GM23248 (cell line): ENCODE results near the gene LHX3. TPM values are rescaled to one million over a fixed set of nuclear protein-coding genes. Genes with fewer than 3 reads are reported as not detected.
A peak's percentile ranks its signal among the peaks of the same experiment; 100 is the strongest.

Experiments used
- DNase-seq: peaks from one replicate; pipeline ENCODE4 v3.0.0-alpha.2; 2015
- H2AFZ ChIP-seq: fragments of 200-600 bp; sonication (generic); 2 replicates; pipeline ENCODE4 v1.6.1; 2016; ENCODE audit warnings: antibody characterized with exemption
- H3F3A ChIP-seq: fragments of 200-600 bp; sonication (generic); 2 replicates; pipeline ENCODE4 v1.6.1; 2016; ENCODE audit warnings: mild to moderate bottlenecking, antibody characterized with exemption, mixed run types; ENCODE audit not compliant: insufficient read depth
- H3K27ac ChIP-seq: fragments of 200-600 bp; sonication (generic); 2 replicates; pipeline ENCODE4 v1.5.1; 2016; ENCODE audit warnings: mild to moderate bottlenecking
- H3K27me3 ChIP-seq: fragments of 200-600 bp; sonication (generic); replicated peaks from 2 replicates; pipeline ENCODE4 v1.6.1; 2016; ENCODE audit warnings: mild to moderate bottlenecking; ENCODE audit not compliant: insufficient read depth
- H3K36me3 ChIP-seq: fragments of 200-600 bp; sonication (generic); 2 replicates; pipeline ENCODE4 v1.6.1; 2016; ENCODE audit warnings: low read depth, mild to moderate bottlenecking
- H3K4me1 ChIP-seq: fragments of 200-600 bp; sonication (generic); 2 replicates; pipeline ENCODE4 v1.6.1; 2016; ENCODE audit warnings: mild to moderate bottlenecking; ENCODE audit not compliant: insufficient read depth
- H3K4me2 ChIP-seq: fragments of 200-600 bp; sonication (generic); one replicate; pipeline ENCODE4 v1.6.1; 2016; ENCODE audit warnings: mild to moderate bottlenecking; ENCODE audit not compliant: unreplicated experiment
- H3K4me3 ChIP-seq: fragments of 200-600 bp; sonication (generic); 2 replicates; pipeline ENCODE4 v1.5.1; 2016; ENCODE audit warnings: mild to moderate bottlenecking
- H3K79me2 ChIP-seq: fragments of 200-600 bp; sonication (generic); 2 replicates; pipeline ENCODE4 v1.6.1; 2016; ENCODE audit warnings: mild to moderate bottlenecking; ENCODE audit not compliant: insufficient read depth
- H3K9ac ChIP-seq: fragments of 200-600 bp; sonication (generic); 2 replicates; pipeline ENCODE4 v1.6.1; 2016; ENCODE audit warnings: mild to moderate bottlenecking
- H3K9me2 ChIP-seq: fragments of 200-600 bp; sonication (generic); 2 replicates; pipeline ENCODE4 v1.6.1; 2016; ENCODE audit warnings: mixed run types, mild to moderate bottlenecking, moderate library complexity; ENCODE audit not compliant: insufficient read depth
- H3K9me3 ChIP-seq: fragments of 200-600 bp; sonication (generic); one replicate; pipeline ENCODE4 v1.6.1; 2017; ENCODE audit warnings: low read depth
- H4K20me1 ChIP-seq: fragments of 200-600 bp; sonication (generic); 2 replicates; pipeline ENCODE4 v1.6.0; 2016; ENCODE audit not compliant: insufficient read depth
- EZH2 ChIP-seq: fragments of 200-600 bp; sonication (generic); IDR thresholded peaks from 2 replicates; pipeline ENCODE4 v1.6.1; 2018; ENCODE audit warnings: antibody characterized with exemption, mild to moderate bottlenecking; ENCODE audit not compliant: insufficient read depth, poor library complexity, severe bottlenecking
- EZH2phosphoT487 ChIP-seq: fragments of 200-600 bp; sonication (generic); IDR thresholded peaks from 2 replicates; pipeline ENCODE4 v1.6.1; 2018; ENCODE audit warnings: antibody characterized with exemption, moderate library complexity, mild to moderate bottlenecking, low read depth; ENCODE audit not compliant: insufficient read depth
- WGBS, 2 experiments: methylation state at CpG; one replicate each; pipeline ENCODE4 v1.1.6; 2015 to 2017; ENCODE audit warnings: low lambda C conversion rate in 2 of 2, low coverage in 1 of 2; ENCODE audit errors: missing lambda C conversion rate in 2 of 2; 5-methylcytosine and 5-hydroxymethylcytosine counted together
- in situ Hi-C: fragments of 300-500 bp; cut with MboI; formaldehyde crosslinking; loops from 2 replicates; pipeline ENCODE4 v1.15.0; 2020
- polyA plus RNA-seq: library from polyadenylated mRNA; unstranded; fragments of >200 nt; fragmentation: Nextera tagmentation; extraction: Ambion mirVana; gene quantifications from 2 replicates; pipeline ENCODE4 v1.2.1, GENCODE V29; 2016
- total RNA-seq: library from RNA; depleted of rRNA; stranded (reverse); fragments of >200 nt; shearing (Covaris generic); gene quantifications from 2 replicates; pipeline ENCODE4 v1.2.3, GENCODE V29; 2014

LHX3 gene
- total and polyA plus RNA-seq, 2 experiments from 2014 or later: not detected

- DNase-seq: no peak
- Histone ChIP-seq H2AFZ (no peak overlapping the region), H3K27me3 (peaks cover 84% of the 10 kb centered on the region), H3K36me3 (no peaks in the 10 kb centered on the region), H4K20me1 (no peaks in the 10 kb centered on the region), H3K9me2 (no peaks in the 10 kb centered on the region), H3K9ac (no peak overlapping the region), H3K4me1 (no peaks in the 10 kb centered on the region), H3F3A (no peaks in the 10 kb centered on the region), H3K79me2 (no peaks in the 10 kb centered on the region), H3K27ac (no peak overlapping the region), H3K4me3 (no peak overlapping the region), H3K9me3 (no peaks in the 10 kb centered on the region), H3K4me2 (no peak overlapping the region)
- 0 out of 2 replicates have a peak, but pooled peaks have one; percentile 66 for TF ChIP-seq EZH2phosphoT487
- peak; percentile 19 for TF ChIP-seq EZH2
- in situ Hi-C loops: no loop called here
- WGBS, 2 experiments: 0 to 2% methylated on average over 16 of the region's 16 CpGs
Observed at GRCh38 chr9:136196404-136197083, 8.4 kb downstream of the LHX3 start.

- H3F3A ChIP-seq: no peaks in the 10 kb centered on the region
- H3K9ac ChIP-seq: no peak overlapping the region
- DNase-seq: no peak
- H2AFZ ChIP-seq: no peak overlapping the region
- no peak overlapping the region for H3K4me2 ChIP-seq
- no peaks in the 10 kb centered on the region for H3K9me2 ChIP-seq
- no peaks in the 10 kb centered on the region for H3K9me3 ChIP-seq
- H4K20me1 ChIP-seq: no peaks in the 10 kb centered on the region
- no peaks in the 10 kb centered on the region for H3K4me1 ChIP-seq
- H3K27me3 ChIP-seq: peaks cover 82% of the 10 kb centered on the region
- H3K79me2 ChIP-seq: no peaks in the 10 kb centered on the region
- 0 out of 2 replicates have a peak, but pooled peaks have one; percentile 16 for TF ChIP-seq EZH2phosphoT487
- peak; percentile 40 for TF ChIP-seq EZH2
- no peak overlapping the region for H3K27ac ChIP-seq
- no peaks in the 10 kb centered on the region for H3K36me3 ChIP-seq
- 3 to 5% methylated on average over 4 of the region's 5 CpGs for WGBS, 2 experiments
- no peak overlapping the region for H3K4me3 ChIP-seq
- in situ Hi-C loops: no loop called here
Observed at GRCh38 chr9:136194540-136194939, 10.4 kb downstream of the LHX3 start.

- no peaks in the 10 kb centered on the region for H3K79me2 ChIP-seq
- WGBS, 2 experiments: 2% methylated on average over 41 to 45 of the region's 45 CpGs
- H3K4me2 ChIP-seq: no peak overlapping the region
- H3F3A ChIP-seq: no peaks in the 10 kb centered on the region
- TF ChIP-seq EZH2phosphoT487: no peak
- no peak for TF ChIP-seq EZH2
- H3K27me3 ChIP-seq: peaks cover 78% of the 10 kb centered on the region
- H3K4me1 ChIP-seq: no peaks in the 10 kb centered on the region
- no peaks in the 10 kb centered on the region for H3K9me2 ChIP-seq
- no peak overlapping the region for H3K4me3 ChIP-seq
- DNase-seq: no peak
- no peak overlapping the region for H3K9ac ChIP-seq
- in situ Hi-C loops: no loop called here
- H3K36me3 ChIP-seq: no peaks in the 10 kb centered on the region
- no peaks in the 10 kb centered on the region for H4K20me1 ChIP-seq
- H2AFZ ChIP-seq: no peak overlapping the region
- no peaks in the 10 kb centered on the region for H3K9me3 ChIP-seq
- no peak overlapping the region for H3K27ac ChIP-seq
Observed at GRCh38 chr9:136193891-136194279, 11.0 kb downstream of the LHX3 start.

GRCh38 chr9:136193127-136193890 lies 11.6 kb downstream of the LHX3 start:
- WGBS, 2 experiments: 1 to 5% methylated on average over 42 to 55 of the region's 96 CpGs
- DNase-seq: no peak
- no peaks in the 10 kb centered on the region for H3K9me3 ChIP-seq
- H3K4me2 ChIP-seq: no peak overlapping the region
- no peaks in the 10 kb centered on the region for H3K79me2 ChIP-seq
- H3K9me2 ChIP-seq: no peaks in the 10 kb centered on the region
- H4K20me1 ChIP-seq: no peaks in the 10 kb centered on the region
- TF ChIP-seq EZH2 (no peak), EZH2phosphoT487 (no peak)
- H3K4me3 ChIP-seq: no peak overlapping the region
- no peaks in the 10 kb centered on the region for H3F3A ChIP-seq
- in situ Hi-C loops: no loop called here
- H3K27me3 ChIP-seq: peaks cover 76% of the 10 kb centered on the region
- no peak overlapping the region for H2AFZ ChIP-seq
- H3K9ac ChIP-seq: no peak overlapping the region
- no peak overlapping the region for H3K27ac ChIP-seq
- no peaks in the 10 kb centered on the region for H3K36me3 ChIP-seq
- H3K4me1 ChIP-seq: no peaks in the 10 kb centered on the region
